NCI-H82 (cell line): Measurements from ENCODE around the gene IBA57.
"Not testable (repeated sequence)": the region's sequence is repeated elsewhere in the genome, so short reads cannot be mapped to it uniquely, and the experiment has no call there.

Source experiments
- DNase-seq: peaks from one replicate; lab custom pipeline; 2025; lab: John Stamatoyannopoulos, UW

Gene IBA57

DNA sequence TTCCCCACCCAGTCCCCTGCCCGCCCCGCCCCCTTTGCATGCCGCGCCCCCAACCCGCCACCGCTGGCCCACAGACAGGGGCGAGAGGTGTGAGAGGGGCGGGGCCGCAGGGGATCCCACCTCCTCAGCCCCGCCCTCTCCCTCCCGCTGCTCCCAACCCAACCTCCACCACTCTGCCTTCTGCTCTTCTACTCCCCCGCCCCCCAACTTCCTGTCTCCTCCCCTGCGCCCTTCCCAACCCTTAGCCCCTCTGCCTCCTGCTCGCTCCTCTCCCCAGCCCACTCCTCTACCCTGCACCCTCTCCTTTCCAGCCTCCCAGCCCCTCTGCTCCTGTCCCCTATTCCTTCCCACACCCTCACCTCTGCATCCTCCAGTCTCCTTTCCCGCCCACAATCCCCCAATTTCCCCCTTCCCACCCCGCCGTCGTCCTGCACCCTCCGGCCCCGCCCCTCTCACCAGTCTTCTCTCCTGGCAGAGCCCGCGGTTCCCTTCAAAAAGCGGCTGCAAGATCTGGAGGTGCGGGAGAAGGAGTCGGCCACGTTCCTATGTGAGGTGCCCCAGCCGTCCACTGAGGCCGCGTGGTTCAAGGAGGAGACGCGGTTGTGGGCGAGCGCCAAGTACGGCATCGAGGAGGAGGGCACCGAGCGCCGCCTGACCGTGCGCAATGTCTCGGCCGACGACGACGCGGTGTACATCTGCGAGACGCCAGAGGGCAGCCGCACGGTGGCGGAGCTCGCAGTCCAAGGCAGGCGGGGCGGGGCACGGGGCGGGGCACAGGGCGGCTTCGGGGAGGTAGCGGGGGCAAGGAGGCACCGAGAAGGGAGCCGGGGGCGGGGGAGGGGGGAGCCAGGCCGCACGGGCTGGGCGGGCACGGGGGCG is 47.6 kb downstream of the IBA57 start:
- peak; percentile 93 for DNase-seq

DNA sequence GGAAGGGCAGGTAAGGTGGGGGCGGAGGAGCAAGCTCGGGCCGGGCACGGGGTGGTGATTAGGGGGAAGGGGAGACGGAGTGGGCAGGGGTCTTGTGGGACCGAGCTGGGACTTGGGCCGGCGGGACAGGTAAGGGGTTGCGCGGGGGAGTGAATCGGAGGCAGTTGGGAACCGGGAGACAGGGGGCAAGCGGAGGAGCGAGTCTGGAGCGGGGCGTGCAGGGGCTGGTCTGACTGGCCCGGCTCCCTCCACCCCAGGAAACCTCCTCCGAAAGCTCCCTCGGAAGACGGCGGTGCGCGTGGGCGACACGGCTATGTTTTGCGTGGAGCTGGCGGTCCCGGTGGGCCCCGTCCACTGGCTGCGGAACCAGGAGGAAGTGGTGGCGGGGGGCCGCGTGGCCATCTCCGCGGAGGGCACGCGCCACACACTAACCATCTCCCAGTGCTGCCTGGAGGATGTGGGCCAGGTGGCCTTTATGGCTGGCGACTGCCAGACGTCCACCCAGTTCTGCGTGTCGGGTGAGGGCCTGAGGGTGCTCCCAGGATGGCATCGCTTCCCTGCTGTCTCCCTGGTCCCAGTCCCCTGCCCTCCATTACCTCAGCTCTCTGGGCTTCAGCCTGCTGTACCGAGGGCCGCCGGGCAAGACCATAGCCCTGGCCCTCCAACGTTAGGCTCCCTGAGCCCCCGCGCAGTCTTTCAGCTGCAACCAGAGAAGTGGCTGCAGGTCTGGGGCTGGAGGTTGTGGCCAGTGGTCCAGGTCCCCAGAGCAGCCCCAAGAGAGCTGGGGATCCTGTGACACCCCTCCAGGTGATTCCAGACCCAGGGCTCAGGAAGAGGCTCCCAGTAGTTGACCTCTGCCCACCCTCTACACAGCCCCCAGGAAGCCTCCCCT is 48.6 kb downstream of the IBA57 start:
- no peak for DNase-seq

DNA sequence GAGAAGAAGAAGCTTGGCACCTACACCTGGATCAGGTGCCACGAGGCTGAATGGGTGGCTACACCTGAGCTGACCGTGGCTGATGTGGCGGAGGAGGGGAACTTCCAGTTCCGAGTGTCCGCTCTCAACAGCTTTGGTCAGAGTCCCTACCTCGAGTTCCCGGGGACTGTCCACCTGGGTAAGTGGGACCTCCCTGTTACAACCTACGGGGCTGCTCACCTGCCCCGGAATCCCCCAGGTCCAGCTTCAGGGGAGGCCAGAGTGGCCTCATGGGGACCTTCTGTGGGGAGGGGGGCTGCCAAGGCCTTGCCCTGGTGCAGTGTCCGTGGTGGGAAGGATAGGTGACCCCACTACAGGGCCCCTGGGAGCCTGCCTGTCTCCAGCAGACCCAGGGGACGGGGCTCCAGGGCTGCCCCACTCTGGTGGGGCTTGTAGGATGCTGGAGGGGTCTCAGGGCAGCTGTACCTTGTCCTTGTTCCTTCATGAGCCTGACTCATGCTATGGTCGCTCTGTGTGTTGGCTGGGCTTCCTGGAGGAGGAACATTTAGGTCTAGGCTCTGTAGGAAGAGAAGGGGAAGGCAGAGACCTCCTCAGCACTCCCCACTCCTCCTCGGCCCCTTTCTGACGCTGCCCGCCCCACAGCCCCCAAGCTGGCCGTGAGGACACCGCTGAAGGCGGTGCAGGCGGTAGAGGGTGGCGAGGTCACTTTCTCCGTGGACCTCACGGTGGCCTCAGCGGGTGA is 49.5 kb downstream of the IBA57 start:
- no peak for DNase-seq

DNA sequence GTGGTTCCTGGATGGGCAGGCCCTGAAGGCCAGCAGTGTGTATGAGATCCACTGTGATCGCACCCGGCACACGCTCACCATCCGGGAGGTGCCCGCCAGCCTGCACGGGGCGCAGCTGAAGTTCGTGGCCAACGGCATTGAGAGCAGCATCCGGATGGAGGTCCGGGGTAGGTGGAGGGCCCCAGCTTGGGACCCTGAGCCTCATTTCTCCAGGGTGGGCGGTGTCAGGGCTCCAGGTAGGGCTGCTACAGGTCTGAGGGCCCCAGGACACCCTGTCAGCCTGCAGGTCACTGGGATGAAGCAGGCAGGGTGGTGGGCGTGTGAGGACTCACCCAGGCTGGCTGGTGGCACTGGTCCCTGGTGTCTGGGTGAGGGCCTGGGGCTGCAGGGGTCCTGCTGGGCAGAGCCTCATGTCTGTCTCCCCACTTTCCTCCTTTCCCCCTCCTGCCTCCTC is 50.1 kb downstream of the IBA57 start:
- no peak for DNase-seq

DNA sequence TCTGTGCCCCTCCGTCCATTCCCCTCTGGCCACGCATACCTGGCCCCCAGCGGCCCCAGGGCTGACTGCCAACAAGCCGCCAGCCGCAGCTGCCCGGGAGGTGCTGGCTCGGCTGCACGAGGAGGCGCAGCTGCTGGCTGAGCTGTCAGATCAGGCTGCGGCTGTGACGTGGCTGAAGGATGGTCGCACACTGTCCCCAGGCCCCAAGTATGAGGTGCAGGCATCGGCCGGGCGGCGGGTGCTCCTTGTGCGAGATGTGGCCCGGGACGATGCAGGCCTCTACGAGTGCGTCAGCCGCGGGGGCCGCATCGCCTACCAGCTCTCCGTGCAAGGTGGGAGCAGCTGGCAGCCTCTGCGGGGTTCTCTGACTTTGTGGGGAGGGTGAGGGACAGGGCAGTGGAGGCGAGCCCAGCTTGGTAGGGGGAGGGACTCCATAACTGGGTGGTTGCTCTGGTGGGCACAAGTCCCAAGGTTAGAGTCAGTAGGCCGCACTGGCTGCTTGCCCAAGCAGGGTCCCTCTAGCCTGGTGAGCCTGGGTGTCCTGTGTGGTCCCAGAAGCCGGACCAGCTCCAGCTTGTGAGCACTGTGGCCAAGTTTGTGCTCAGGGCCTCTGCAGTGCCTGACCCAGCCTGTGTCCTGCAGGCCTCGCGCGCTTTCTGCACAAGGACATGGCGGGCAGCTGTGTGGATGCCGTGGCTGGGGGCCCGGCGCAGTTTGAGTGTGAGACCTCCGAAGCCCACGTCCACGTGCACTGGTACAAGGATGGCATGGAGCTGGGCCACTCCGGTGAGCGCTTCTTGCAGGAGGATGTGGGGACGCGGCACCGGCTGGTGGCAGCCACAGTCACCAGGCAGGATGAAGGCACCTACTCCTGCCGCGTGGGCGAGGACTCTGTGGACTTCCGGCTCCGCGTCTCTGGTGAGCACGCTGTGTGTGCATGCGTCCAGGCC is 51.0 kb downstream of the IBA57 start:
- DNase-seq: no peak

DNA sequence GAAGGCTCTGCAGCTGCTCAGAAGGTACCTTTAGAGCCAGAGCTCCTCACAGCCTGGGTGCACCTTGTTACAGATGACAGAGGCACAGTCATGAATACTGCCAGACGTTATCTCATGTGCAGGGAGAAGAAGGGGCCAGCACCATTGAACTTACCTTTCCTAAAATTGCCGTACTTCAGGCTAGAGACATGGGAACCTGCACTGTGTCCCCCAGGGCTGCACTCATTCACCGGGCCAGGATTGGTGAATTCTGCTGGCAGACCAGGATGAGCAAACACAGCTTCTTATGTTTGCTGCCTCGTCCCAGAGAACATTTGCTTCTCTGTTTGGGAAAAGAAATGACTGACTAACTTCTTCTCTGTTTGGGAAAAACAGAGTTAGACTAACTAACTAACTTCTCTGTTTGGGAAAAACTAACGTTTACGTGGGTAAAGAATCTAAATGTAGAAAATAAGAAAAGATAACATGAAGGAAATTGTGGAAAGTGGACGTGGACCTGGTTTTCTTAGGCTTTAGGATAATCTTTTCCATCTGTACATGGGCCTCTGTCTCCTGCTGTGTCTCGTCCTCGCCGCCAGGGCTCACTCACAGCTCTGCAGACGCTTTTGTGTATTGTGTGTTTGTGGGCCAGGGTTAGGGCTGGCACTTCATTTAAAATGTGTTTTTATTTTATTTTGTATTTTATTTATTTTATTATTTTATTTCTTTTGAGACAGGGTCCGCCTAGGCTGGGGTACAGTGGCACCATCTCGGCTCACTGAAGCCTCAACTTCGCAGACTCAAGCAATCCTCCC is 52.1 kb downstream of the IBA57 start:
- DNase-seq: no peak

DNA sequence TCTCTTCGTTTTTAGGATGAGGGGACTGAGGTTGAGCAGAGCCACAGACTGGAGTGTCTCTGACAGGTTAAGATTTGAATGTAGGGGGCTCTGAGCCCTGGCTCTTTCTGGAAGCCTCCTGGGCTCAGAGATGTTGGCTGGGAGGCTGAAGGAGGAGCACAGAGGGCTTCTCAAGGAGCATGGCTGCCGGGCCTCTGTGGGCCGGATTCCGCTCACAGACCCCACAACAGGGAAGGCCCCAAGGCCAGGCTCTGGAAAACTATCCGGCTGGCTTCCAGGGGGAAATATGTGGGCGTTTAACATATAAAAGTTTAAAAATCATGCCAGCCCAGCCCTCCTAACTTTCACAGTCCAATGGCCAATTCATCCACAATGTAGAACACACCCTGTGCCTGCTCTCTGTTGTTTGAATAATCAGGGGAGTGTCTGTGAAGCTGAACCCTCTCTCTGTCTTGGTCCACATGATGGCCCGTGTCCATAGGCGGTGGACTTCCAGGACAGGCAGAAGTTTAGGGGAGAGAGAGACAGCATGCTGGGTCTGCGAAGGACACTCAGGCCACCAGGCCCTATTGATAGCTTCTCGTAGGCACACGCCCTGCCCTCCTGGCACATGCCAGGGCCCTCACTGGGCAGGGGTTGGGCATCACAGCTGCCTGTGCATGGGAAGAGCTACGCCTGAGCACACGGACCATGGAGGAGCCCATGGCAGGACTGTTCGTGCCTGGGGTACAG is 53.1 kb downstream of the IBA57 start:
- no peak for DNase-seq

DNA sequence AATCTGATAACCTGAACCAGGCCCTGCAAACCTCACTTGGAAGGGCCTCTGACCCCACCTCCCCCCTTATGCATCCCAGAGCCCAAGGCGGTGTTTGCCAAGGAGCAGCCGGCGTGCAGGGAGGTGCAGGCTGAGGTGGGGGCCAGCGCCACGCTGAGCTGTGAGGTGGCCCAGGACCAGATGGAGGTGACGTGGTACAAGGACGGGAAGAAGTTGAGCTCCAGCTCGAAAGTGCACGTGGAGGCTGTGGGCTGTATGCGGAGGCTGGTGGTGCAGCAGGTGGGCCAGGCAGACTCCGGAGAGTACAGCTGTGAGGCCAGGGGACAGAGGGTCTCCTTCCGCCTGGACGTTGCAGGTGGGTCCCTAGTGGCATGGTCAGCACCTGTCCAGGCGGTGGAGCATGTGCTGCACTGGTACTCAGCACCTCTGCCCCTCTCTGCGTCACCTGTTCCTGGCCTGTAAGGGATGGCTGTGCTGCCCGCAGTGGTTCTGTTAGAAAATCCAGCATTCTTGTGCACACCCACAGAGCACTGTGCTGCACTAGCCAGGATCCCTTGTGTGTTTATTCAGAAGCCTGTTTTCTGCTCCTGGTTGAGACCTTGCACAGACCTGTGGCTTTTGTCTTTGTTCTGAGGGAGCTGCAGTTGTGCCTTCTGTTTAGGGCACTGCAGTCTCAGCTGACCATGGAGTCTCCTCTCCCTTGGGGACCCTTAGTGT is 53.8 kb downstream of the IBA57 start:
- no peak for DNase-seq

DNA sequence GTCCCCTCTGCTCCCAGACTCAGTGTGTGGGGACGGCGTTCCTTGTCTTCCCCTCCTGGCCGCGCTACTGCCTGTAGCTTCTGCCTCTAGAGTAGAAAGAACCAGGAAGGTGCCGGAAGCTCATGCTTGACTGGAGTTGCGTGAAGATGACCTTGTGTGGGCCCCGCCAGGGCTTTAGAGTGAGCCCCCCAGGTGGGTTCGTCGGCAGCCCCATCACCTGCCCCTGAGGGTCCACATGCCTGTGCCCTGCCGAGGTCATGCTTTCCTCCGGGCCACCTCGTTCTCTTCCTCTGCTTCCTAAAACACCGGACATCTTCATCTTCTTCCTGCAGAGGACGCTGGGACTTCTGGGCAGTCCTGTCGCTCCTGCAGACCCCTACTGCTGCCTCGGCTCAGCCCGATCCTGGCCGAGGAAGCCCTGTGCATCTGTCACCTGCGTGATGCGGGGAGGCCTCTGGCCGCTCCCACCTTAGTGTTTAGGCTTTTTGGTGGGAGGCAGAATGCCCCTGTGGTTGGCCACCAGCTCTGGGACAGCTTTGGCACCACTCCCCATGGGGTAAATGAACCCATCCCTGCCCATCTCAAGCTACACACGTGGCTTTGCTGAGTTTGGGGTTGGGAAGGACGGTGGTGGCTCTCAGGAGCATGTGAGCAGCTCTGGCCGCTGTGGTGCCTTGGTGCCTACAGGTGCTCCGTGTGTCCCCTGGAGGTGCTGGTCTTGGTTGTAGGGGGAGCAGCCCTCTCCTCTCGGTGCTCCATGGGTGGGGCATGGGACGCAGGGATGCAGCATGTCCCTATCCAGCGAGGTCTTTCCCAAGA is 54.6 kb downstream of the IBA57 start:
- no peak for DNase-seq

DNA sequence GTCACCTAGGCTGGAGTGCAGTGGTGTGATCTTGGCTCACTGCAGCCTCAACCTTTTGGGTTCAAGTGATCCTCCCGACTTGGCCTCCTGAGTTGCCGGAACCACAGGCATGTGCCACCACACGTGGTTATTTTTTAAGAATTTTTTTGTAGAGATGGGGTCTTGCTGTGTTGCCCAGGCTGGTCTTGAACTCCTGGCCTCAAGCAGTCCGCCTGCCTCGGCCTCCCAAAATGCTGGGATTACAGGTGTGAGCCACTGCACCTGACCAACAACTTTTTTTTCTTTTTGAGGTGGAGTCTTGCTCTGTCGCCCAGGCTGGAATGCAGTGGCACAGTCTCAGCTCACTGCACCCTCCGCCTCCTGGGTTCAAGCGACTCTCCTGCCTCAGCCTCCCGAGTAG is 55.5 kb downstream of the IBA57 start:
- not testable (repeated sequence) for DNase-seq

DNA sequence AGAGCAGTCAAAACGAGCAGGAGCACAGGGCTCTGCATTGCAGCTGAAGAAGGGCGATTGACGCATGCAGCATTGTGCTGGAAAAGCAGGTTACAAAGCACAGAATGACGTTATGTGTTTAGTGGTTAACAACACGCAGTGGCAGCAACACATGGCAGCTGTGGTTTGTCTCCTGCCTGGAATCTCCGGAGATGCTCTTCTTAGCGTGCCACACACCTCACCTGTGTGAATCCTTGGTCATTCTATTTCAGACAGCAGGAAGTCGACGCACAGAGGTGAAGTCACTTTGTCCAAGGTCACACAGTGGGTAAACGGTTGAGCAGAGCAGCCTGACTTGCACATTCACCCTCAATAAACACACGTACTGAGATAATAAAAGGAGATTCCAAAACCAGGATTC is 56.9 kb downstream of the IBA57 start:
- no peak for DNase-seq

DNA sequence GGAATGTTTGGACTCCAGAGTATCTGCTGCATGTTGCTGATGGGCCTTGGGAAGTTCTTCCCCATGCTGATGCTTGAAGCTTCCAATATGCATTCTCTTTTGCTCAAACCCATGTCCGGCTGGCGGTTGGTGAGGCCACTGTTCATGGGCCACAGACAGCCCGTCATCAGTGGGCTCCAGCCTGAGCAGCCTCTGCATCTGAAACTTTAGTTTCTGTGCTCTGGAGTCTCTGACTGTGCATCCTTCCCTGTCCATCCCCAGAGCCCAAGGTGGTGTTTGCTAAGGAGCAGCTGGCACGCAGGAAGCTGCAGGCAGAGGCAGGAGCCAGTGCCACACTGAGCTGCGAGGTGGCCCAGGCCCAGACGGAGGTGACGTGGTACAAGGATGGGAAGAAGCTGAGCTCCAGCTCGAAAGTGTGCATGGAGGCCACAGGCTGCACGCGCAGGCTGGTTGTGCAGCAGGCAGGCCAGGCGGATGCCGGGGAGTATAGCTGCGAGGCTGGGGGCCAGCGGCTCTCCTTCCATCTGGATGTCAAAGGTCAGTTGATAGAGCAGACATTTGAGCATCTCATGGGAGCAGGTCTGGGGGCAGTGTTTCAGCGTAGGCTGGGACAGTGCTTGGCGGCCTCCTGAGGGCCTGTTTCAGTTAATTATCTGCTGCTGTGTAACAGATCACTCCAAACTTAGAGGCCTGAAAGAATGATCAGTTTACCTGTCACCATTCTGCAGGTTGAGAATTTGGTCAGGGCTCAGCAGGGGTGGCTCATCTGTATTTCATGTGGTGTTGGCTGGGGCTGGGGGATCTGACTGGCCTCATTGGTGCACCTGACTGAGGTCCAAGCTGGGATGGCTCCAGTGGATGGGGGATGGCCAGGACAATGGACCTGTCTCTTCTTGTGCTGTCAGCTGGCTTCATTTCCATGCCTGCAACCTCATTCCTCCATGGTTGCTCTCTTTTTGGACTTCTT is 58.9 kb downstream of the IBA57 start:
- DNase-seq: no peak

DNA sequence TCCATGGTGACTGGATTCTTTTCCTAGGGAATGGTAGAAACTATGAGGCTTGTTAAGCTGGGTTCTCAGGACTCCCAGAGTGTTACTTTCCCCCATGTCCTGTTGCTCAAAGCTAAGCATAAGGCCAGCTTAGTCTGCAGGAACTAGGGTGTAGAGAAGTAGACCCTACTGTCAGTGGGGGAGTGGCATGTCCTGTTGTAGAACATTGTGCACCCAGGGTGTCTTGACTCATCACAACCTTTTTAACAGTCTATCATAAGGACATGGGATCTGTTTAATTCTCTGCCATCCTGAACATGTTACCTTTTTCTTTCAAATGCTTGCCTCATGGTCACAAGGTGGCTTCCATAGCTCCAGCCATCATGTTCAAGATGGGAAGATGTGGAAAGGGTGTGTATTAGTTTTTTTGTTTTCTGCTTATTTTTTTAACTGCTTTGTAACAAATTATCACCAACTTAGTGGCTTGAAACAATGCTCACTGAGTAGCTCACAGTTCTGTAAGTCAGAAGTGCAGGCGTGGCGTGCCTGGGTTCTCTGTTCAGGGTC is 59.6 kb downstream of the IBA57 start:
- no peak for DNase-seq

DNA sequence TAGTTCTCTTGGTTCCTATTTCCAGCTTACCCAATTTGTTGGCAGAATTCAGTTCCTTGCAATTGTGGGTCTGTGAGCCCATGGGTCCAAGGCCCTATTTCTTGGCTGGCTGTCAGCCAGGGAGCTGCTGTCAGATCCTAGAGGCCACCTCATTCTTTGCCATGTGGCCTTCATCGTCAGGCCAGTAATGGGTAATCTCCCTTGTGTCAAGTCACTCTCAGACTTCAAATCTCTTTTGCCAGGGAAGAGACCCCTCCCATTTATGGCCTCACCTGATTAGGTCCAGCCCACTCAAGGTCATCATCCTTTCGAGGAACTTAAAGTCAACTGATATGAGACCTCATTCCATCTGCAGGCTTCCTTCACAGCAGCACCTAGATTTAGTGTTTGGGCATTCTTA is 60.1 kb downstream of the IBA57 start:
- DNase-seq: no peak

DNA sequence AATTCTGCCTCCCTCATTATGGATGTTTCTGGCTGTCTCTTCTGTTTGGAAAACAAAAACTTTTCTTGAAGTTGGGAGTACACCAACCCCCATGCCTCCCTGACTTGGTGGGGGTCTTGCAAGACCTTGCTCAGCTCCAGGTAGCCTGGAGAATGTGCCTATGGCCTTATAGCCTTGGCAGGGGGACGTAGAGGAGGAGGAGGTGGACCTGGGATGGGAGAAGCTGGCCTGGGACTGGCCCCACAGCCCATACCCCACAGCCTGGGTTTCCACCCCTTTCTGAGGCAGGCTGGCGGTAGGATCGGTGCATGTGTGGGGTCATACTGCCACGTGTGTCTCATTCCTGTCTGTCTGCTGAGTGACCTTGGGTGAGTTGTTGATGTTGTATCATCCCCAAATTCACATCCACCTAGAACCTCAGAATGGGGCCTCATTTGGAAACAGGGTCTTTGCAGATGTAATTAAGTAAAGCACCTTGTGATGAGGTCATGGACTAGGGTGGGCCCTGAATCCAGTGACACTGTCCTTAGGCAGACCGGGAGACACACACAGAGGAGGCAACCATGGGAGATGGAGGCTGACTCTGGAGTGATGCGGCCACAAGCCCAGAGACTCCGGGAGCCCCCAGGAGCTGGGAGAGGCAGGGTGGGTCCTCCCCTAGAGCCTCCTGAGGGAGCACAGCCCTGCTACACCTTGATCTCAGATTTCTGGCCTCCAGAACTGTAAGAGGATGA is 60.7 kb downstream of the IBA57 start:
- DNase-seq: no peak
